ENCODE data around the gene LDLR.

GRCh38 chr19:11154683-11155047 is 65.4 kb downstream of the LDLR start:
- TF ChIP-seq CTCF (IDR thresholded peaks at IDR 0.05) (no peak), POLR2A (IDR thresholded peaks at IDR 0.05) (no peak)
